ENCODE results near the gene GALNT6.

DNA sequence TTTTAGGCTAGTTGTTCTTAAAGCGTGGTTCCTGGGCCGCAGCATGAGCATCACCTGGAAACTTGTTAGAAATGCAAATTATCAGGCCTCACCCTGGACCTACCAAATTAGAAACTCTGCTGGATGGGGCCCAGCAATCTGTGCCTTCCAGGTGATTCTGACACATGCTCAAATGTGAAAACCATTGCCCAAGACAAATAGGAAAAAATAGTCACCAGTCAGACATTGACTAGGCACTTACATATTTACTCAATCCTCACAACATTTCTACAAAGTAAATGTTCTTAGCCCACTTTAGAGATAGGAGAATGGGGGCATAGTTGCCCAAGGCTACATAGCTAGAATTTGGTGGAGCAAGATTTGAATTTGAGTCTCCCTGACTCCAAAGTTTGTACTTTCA is 48.0 kb downstream of the GALNT6 start:
- TF ChIP-seq, protein P1, sequence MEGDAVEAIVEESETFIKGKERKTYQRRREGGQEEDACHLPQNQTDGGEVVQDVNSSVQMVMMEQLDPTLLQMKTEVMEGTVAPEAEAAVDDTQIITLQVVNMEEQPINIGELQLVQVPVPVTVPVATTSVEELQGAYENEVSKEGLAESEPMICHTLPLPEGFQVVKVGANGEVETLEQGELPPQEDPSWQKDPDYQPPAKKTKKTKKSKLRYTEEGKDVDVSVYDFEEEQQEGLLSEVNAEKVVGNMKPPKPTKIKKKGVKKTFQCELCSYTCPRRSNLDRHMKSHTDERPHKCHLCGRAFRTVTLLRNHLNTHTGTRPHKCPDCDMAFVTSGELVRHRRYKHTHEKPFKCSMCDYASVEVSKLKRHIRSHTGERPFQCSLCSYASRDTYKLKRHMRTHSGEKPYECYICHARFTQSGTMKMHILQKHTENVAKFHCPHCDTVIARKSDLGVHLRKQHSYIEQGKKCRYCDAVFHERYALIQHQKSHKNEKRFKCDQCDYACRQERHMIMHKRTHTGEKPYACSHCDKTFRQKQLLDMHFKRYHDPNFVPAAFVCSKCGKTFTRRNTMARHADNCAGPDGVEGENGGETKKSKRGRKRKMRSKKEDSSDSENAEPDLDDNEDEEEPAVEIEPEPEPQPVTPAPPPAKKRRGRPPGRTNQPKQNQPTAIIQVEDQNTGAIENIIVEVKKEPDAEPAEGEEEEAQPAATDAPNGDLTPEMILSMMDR (IDR thresholded peaks at IDR 0.05; ENCODE audit: poor library complexity, severe bottlenecking) = no peak
- TF ChIP-seq, protein P2, sequence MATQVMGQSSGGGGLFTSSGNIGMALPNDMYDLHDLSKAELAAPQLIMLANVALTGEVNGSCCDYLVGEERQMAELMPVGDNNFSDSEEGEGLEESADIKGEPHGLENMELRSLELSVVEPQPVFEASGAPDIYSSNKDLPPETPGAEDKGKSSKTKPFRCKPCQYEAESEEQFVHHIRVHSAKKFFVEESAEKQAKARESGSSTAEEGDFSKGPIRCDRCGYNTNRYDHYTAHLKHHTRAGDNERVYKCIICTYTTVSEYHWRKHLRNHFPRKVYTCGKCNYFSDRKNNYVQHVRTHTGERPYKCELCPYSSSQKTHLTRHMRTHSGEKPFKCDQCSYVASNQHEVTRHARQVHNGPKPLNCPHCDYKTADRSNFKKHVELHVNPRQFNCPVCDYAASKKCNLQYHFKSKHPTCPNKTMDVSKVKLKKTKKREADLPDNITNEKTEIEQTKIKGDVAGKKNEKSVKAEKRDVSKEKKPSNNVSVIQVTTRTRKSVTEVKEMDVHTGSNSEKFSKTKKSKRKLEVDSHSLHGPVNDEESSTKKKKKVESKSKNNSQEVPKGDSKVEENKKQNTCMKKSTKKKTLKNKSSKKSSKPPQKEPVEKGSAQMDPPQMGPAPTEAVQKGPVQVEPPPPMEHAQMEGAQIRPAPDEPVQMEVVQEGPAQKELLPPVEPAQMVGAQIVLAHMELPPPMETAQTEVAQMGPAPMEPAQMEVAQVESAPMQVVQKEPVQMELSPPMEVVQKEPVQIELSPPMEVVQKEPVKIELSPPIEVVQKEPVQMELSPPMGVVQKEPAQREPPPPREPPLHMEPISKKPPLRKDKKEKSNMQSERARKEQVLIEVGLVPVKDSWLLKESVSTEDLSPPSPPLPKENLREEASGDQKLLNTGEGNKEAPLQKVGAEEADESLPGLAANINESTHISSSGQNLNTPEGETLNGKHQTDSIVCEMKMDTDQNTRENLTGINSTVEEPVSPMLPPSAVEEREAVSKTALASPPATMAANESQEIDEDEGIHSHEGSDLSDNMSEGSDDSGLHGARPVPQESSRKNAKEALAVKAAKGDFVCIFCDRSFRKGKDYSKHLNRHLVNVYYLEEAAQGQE (IDR thresholded peaks at IDR 0.05; ENCODE audit: borderline replicate concordance) = no peak
- TF ChIP-seq POLR2AphosphoS5 (IDR thresholded peaks at IDR 0.05) = no peak
